ENCODE data around the gene EIF3B. TPM values are rescaled to one million over a fixed set of nuclear protein-coding genes. Genes with fewer than 3 reads are reported as not detected.
"Not testable (repeated sequence)": the region's sequence is repeated elsewhere in the genome, so short reads cannot be mapped to it uniquely, and the experiment has no call there.

The EIF3B gene
- total RNA-seq, 4 donors from 2014 or later: 105 to 155 (median 128) TPM

DNA sequence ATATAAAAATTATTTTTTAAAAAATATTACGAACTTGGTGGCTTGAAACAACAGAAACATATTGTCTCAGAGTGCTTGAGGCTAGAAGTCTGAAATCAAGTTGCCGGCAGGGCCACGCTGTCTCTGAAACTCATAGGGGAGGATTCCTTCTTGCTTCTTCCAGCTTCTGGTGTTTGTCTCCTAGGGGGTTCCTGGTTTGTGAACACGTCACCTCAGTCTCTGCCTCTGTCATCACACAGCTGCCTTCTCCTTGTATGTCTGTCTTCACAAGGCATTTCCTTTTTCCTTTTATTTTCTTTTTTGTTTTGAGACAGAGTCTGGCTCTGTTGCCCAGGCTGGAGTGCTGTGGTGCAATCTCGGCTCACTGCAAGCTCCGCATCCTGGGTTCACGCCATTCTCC is 27.7 kb upstream of the EIF3B start:
- Histone ChIP-seq H3K4me1 (no peaks in the 10 kb centered on the region), H3K36me3 (no peaks in the 10 kb centered on the region), H3K4me3 (no peak overlapping the region), H3K27me3 (no peaks in the 10 kb centered on the region), H3K9me3 (no peaks in the 10 kb centered on the region), H3K27ac (replicated peaks in 1 of 4) (no peak overlapping the region)
- no peak for DNase-seq (ENCODE audit: extremely low spot score)
- intact Hi-C loops (cut with DNase I): no loop called here
- WGBS: 87% methylated on average over 7 of the region's 7 CpGs
- no peak for TF ChIP-seq POLR2AphosphoS5 (IDR thresholded peaks at IDR 0.05)
- TF ChIP-seq, protein P1, sequence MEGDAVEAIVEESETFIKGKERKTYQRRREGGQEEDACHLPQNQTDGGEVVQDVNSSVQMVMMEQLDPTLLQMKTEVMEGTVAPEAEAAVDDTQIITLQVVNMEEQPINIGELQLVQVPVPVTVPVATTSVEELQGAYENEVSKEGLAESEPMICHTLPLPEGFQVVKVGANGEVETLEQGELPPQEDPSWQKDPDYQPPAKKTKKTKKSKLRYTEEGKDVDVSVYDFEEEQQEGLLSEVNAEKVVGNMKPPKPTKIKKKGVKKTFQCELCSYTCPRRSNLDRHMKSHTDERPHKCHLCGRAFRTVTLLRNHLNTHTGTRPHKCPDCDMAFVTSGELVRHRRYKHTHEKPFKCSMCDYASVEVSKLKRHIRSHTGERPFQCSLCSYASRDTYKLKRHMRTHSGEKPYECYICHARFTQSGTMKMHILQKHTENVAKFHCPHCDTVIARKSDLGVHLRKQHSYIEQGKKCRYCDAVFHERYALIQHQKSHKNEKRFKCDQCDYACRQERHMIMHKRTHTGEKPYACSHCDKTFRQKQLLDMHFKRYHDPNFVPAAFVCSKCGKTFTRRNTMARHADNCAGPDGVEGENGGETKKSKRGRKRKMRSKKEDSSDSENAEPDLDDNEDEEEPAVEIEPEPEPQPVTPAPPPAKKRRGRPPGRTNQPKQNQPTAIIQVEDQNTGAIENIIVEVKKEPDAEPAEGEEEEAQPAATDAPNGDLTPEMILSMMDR (IDR thresholded peaks at IDR 0.05): no peak

GRCh38 chr7:2330493-2330892 is 24.1 kb upstream of the EIF3B start:
- Histone ChIP-seq H3K4me3 (no peak overlapping the region), H3K4me1 (peaks cover 0 to 5% (median 0%) of the 10 kb centered on the region in 4 donors), H3K9me3 (no peaks in the 10 kb centered on the region), H3K27me3 (no peaks in the 10 kb centered on the region), H3K27ac (replicated peaks in 1 of 4) (no peak overlapping the region), H3K36me3 (no peaks in the 10 kb centered on the region)
- 100% methylated on average over 2 of the region's 2 CpGs for WGBS
- no peak for DNase-seq (ENCODE audit: extremely low spot score)
- intact Hi-C loops (cut with DNase I): no loop called here
- TF ChIP-seq POLR2AphosphoS5 (IDR thresholded peaks at IDR 0.05): no peak
- TF ChIP-seq POLR2A (IDR thresholded peaks at IDR 0.05; ENCODE audit: low read depth): no peak
- TF ChIP-seq, protein P1 (IDR thresholded peaks at IDR 0.05): no peak

GRCh38 chr7:2331707-2332106 is 22.9 kb upstream of the EIF3B start:
- no peaks in the 10 kb centered on the region for H3K27me3 ChIP-seq
- TF ChIP-seq POLR2AphosphoS5 (IDR thresholded peaks at IDR 0.05) (no peak), EP300 (IDR thresholded peaks at IDR 0.05) (no peak), POLR2A (IDR thresholded peaks at IDR 0.05; ENCODE audit: low read depth) (no peak)
- TF ChIP-seq, protein P1 (IDR thresholded peaks at IDR 0.05): no peak
- no peak overlapping the region for H3K27ac ChIP-seq (replicated peaks in 1 of 4)
- no peak for DNase-seq (ENCODE audit: extremely low spot score)
- WGBS: 91% methylated on average over 6 of the region's 6 CpGs
- H3K4me1 ChIP-seq: peaks cover 0 to 5% (median 0%) of the 10 kb centered on the region in 4 donors
- H3K4me3 ChIP-seq: no peak overlapping the region
- intact Hi-C loops (cut with DNase I): no loop called here
- peaks cover 0 to 8% (median 0%) of the 10 kb centered on the region in 4 donors for H3K36me3 ChIP-seq
- no peaks in the 10 kb centered on the region for H3K9me3 ChIP-seq

- H3K27ac ChIP-seq (replicated peaks in 1 of 4); intact Hi-C loops (cut with DNase I); H3K4me1 ChIP-seq; H3K27me3 ChIP-seq; H3K4me3 ChIP-seq; H3K9me3 ChIP-seq; DNase-seq (ENCODE audit: extremely low spot score): not testable (repeated sequence)
- H3K36me3 ChIP-seq: peaks cover 0 to 11% (median 0%) of the 10 kb centered on the region in 4 donors
- WGBS: 86% methylated on average over 4 of the region's 4 CpGs
Observed at GRCh38 chr7:2332606-2333231, 21.9 kb upstream of the EIF3B start.

DNA sequence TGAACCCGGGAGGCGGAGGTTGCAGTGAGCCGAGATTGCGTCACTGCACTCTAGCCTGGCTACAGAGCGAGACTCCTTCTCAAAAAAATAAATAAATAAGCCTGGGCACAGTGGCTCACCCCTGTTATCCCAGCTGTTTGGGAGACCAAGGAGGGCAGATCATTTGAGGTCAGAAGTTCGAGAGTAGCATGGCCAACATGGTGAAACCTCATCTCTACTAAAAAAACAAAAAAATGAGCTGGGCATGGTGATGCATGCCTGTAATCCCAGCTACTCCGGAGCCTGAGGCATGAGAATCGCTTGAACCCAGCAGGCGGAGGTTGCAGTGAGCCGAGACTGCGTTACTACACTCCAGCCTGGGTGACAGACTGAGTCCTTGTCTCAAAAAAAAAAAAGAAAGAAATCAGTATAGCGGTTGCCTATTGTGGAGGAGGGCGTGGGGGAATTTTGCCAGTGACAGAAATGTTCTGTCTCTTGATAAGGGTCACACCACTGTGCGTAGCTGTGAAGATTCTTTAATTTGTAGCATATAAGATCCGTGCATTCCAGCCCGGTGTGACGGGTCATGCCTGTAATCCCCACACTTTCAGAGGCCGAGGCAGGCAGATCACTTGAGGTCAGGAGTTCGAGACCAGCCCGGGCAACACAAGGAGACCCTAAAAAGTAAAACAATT is 17.9 kb upstream of the EIF3B start:
- intact Hi-C loops (cut with DNase I): no loop called here
- DNase-seq (ENCODE audit: extremely low spot score): no peak
- Histone ChIP-seq H3K27me3 (no peaks in the 10 kb centered on the region), H3K9me3 (no peaks in the 10 kb centered on the region), H3K27ac (replicated peaks in 1 of 4) (no peak overlapping the region), H3K4me1 (peaks cover 0 to 5% (median 0%) of the 10 kb centered on the region in 4 donors), H3K36me3 (peaks cover 0 to 11% (median 0%) of the 10 kb centered on the region in 4 donors), H3K4me3 (no peak overlapping the region)
- 90% methylated on average over 20 of the region's 20 CpGs for WGBS
- no peak for TF ChIP-seq POLR2AphosphoS5 (IDR thresholded peaks at IDR 0.05)
- TF ChIP-seq POLR2A (IDR thresholded peaks at IDR 0.05; ENCODE audit: low read depth): no peak
- TF ChIP-seq, protein P1 (IDR thresholded peaks at IDR 0.05): no peak
- no peak for TF ChIP-seq EP300 (IDR thresholded peaks at IDR 0.05)

DNA sequence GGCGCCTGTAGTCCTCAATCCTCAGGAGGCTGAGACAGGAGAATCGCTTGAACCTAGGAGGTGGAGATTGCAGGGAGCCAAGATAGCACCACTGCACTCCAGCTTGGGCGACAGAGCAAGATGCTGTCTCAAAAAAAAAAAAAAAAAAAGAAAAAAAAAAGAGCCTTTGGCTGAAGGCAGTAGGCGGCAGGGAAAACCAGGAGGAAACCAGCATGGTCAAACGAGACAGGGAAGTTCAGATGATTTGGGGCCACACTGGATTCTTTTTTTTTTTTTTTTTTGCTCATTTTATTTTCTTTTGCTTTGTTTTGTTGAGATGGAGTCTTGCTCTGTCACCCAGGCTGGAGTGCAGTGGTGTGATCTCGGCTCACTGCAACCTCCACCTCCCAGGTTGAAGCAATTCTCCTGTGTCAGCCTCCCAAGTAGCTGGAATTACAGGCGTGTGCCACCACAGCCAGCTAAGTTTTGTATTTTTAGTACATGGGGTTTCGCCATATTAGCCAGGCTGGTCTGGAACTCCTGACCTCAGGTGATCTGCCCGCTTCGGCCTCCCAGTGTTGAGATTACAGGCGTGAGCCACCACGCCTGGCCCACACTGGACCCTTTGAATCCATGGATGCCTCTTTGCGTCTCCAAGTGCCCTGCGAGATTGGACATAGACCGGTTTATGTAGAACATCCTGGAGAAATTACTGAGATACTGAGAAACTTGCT is 7.1 kb upstream of the EIF3B start:
- peak overlapping the region in 1 of 4 donors; percentile 55 for H3K27ac ChIP-seq (replicated peaks in 1 of 4)
- H3K4me1 ChIP-seq; H3K4me3 ChIP-seq; H3K36me3 ChIP-seq; H3K27me3 ChIP-seq; DNase-seq (ENCODE audit: extremely low spot score); H3K9me3 ChIP-seq: not testable (repeated sequence)
- intact Hi-C loops (cut with DNase I): loop anchor here (10.0 kb wide), 1 partner anchor 683 kb away; no protein-coding TSS in a partner anchor
- 82% methylated on average over 15 of the region's 15 CpGs for WGBS
